Cardiac muscle cell (in vitro differentiated cells and primary cell): Measurements from ENCODE around the gene KCTD19. TPM values are rescaled to one million over a fixed set of nuclear protein-coding genes. Genes with fewer than 3 reads are reported as not detected.

Experiments
- DNase-seq, 2 donors: peaks; one replicate each; pipeline versions ENCODE4 v3.0.0 to v3.0.0-alpha.2; 2010 to 2017; ENCODE audit warnings: low read depth in 1 of 2, low spot score in 1 of 2
- H3K27ac ChIP-seq: fragments of 200-600 bp; sonication (generic); 2 replicates; pipeline ENCODE4 v1.5.1; 2016
- H3K27me3 ChIP-seq: fragments of 200-600 bp; sonication (generic); 2 replicates; pipeline ENCODE4 v1.6.0; 2016; ENCODE audit warnings: control low read depth
- H3K36me3 ChIP-seq: fragments of 200-600 bp; sonication (generic); 2 replicates; pipeline ENCODE4 v1.5.1; 2016; ENCODE audit warnings: control low read depth
- H3K4me1 ChIP-seq: fragments of 200-600 bp; sonication (generic); 2 replicates; pipeline ENCODE4 v1.8.1; 2017; ENCODE audit warnings: low read depth, mild to moderate bottlenecking, mixed run types
- H3K4me3 ChIP-seq: fragments of 200-600 bp; sonication (generic); 2 replicates; pipeline ENCODE4 v1.5.1; 2016; ENCODE audit warnings: mild to moderate bottlenecking
- H3K9me3 ChIP-seq: fragments of 200-600 bp; sonication (generic); 2 replicates; pipeline ENCODE4 v1.5.1; 2017; ENCODE audit warnings: low read depth, mild to moderate bottlenecking, control low read depth
- polyA plus RNA-seq: library from polyadenylated mRNA; unstranded; fragments of >200 nt; fragmentation: Nextera tagmentation; extraction: Ambion mirVana; gene quantifications from 2 replicates; pipeline ENCODE4 v1.2.1, GENCODE V29; 2016
- total RNA-seq: library from RNA; depleted of rRNA; stranded (reverse); fragments of >200 nt; gene quantifications from 2 replicates; pipeline ENCODE4 v1.2.3, GENCODE V29; 2016
- TF ChIP-seq, protein P1 (sequence below): IDR thresholded peaks from 2 replicates; pipeline ENCODE4 v1.5.1; 2012; ENCODE audit warnings: low read depth, mild to moderate bottlenecking, low read length

KCTD19 gene
- total and polyA plus RNA-seq, 2 experiments from 2014 or later = 1.9 TPM; not detected in 1

DNA sequence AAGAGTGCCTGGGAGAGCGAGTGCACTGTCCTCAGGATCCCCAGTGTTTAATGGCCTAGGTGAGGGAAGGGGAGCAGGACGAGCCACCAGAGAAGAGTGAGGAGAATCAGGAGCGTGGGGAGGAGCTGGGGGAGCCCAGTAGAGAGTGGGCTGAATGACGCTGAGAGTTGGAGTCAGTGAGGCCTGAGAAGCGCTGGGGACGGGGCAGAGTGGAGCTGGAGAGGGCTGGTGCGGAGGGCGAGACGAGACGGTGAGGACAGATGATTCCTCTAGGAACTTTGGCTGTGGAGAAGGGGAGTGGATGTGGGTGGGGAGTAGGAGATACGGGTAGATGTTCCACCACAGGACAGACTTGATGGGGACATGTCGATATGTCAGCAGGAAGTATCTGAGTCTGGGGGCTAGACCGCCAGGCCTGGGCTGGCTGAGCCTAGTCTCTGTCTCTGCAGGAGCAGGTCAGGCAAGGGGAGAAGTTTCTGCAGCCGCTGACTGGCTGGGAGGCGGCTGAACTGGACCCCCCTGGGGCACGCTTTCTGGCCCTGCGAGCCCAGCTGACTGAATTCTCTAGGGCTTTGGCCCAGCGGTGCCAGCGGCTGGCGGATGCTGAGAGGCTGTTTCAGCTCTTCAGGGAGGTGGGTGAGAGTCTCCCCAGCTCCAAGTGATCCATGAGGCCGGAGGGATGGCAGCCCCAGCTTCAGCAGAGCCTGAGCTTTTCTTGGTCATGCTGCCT is 42.5 kb downstream of the KCTD19 start:
- TF ChIP-seq, protein P1, sequence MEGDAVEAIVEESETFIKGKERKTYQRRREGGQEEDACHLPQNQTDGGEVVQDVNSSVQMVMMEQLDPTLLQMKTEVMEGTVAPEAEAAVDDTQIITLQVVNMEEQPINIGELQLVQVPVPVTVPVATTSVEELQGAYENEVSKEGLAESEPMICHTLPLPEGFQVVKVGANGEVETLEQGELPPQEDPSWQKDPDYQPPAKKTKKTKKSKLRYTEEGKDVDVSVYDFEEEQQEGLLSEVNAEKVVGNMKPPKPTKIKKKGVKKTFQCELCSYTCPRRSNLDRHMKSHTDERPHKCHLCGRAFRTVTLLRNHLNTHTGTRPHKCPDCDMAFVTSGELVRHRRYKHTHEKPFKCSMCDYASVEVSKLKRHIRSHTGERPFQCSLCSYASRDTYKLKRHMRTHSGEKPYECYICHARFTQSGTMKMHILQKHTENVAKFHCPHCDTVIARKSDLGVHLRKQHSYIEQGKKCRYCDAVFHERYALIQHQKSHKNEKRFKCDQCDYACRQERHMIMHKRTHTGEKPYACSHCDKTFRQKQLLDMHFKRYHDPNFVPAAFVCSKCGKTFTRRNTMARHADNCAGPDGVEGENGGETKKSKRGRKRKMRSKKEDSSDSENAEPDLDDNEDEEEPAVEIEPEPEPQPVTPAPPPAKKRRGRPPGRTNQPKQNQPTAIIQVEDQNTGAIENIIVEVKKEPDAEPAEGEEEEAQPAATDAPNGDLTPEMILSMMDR = no peak
- no peaks in the 10 kb centered on the region for H3K36me3 ChIP-seq
- H3K27me3 ChIP-seq = peaks cover 4% of the 10 kb centered on the region
- no peak overlapping the region for H3K4me3 ChIP-seq
- no peaks in the 10 kb centered on the region for H3K4me1 ChIP-seq
- DNase-seq = no peak
- H3K9me3 ChIP-seq = no peaks in the 10 kb centered on the region
- no peak overlapping the region for H3K27ac ChIP-seq

DNA sequence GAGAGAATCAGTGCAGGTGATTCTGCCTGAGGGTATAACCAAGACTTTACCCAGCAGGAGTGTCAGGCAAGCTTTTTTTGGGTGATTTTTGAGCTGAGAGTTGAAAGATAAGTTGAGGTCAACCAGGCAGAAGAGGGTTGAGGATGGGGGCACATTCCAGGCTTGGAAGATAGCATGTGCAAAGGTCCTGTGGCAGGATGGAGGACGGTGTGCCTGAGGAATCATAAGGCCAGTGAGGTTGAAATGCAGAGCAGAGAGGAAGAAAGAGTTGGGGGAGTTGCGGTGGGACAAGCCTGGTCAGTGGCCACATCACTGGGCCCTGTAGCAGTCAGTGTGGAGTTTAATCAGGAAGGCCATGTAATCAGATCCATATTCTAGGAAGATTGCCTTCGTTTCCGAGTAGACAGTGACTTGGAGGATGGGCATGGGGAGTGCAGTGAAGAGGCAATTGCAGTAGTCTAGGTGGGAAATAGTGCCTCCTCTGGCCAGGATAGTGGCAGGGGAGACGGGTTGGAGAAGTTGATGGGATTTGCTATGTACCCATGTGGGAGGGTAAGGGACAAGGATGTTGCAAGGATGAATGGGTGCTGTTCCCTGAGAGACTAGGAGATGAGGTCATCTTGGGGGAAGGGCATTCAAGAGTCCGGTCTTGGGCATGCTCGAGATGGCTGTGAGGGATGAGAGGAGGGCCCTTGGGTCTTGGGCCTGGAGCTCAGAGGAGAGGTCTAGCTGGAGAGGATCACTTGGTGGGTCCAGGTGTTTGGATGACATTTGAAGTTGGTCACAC is 43.3 kb downstream of the KCTD19 start:
- Histone ChIP-seq H3K4me3 (no peak overlapping the region), H3K4me1 (no peaks in the 10 kb centered on the region), H3K27ac (no peak overlapping the region), H3K36me3 (no peaks in the 10 kb centered on the region), H3K9me3 (no peaks in the 10 kb centered on the region), H3K27me3 (peaks cover 12% of the 10 kb centered on the region)
- TF ChIP-seq, protein P1 = no peak
- peak in 1 of 2 donors; percentile 38 for DNase-seq

DNA sequence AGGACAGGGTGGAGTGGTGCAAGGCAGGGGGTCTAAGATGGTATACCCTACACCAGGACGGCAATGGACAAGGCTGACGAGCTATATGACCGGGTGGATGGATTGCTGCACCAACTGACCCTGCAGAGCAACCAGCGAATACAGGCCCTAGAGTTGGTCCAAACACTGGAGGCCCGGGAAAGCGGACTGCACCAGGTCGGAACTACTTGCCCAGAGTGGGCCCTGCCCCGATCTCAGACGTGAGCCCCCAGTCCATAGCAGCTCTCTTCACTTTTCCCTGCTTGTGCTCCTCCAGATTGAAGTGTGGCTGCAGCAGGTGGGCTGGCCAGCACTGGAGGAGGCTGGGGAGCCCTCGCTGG is 44.1 kb downstream of the KCTD19 start:
- no peak for DNase-seq
- peaks cover 18% of the 10 kb centered on the region for H3K27me3 ChIP-seq
- H3K4me1 ChIP-seq = no peaks in the 10 kb centered on the region
- TF ChIP-seq, protein P1 = no peak
- no peaks in the 10 kb centered on the region for H3K9me3 ChIP-seq
- H3K36me3 ChIP-seq = no peaks in the 10 kb centered on the region
- no peak overlapping the region for H3K27ac ChIP-seq
- no peak overlapping the region for H3K4me3 ChIP-seq

DNA sequence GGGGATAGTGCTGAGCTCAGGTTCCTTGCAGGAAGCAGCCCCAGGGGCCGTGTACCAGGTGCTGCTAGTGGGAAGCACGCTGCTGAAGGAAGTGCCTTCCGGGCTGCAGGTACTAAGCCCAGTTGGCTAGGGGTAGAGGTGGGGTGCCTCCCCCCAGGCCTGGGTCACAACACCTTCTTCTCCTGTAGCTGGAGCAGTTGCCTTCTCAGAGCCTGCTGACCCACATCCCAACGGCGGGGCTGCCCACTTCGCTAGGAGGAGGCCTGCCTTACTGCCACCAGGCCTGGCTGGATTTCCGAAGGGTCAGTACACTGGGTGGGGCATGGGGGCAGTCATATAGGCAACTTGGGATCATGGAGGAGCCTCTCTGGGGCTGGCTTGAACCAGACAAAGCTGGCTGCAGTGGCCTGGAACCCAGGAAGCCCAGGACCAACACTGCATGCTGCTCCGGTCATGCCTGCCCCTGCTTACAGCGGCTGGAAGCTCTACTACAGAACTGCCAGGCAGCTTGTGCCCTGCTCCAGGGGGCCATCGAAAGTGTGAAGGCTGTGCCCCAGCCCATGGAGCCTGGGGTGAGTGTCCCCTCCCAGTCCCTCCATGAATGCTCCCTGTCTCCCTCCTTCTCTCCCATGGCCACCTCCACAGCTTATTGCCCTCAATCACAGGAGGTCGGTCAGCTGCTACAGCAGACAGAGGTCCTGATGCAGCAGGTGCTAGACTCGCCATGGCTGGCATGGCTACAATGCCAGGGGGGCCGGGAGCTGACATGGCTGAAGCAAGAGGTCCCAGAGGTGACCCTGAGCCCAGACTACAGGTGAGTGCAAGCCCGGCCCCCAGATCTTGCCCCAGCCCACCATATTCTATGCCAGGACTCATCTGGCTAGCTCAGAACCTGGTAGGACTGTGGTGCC is 44.8 kb downstream of the KCTD19 start:
- peaks cover 18% of the 10 kb centered on the region for H3K27me3 ChIP-seq
- H3K9me3 ChIP-seq = no peaks in the 10 kb centered on the region
- no peaks in the 10 kb centered on the region for H3K4me1 ChIP-seq
- TF ChIP-seq, protein P1 = no peak
- no peak for DNase-seq
- H3K27ac ChIP-seq = no peak overlapping the region
- H3K4me3 ChIP-seq = no peak overlapping the region
- H3K36me3 ChIP-seq = no peaks in the 10 kb centered on the region
